SK-N-SH (cell line): Measurements from ENCODE around the gene TPMT. TPM values are rescaled to one million over a fixed set of nuclear protein-coding genes. Genes with fewer than 3 reads are reported as not detected.

ENCODE experiments used
- CTCF ChIA-PET: fragments of 300-600, 350-600 bp; formaldehyde crosslinking; extraction: SDS; loops from one replicate; lab custom pipeline; 2021; lab: Yijun Ruan, JAX
- POLR2A ChIA-PET: fragments of 350-600 bp; sonication (Branson Sonifier 250); formaldehyde crosslinking; extraction: SDS; loops from one replicate; lab custom pipeline; 2020; ENCODE audit warnings: antibody characterized with exemption, inconsistent platforms; lab: Yijun Ruan, JAX
- DNase-seq: peaks from one replicate; pipeline ENCODE4 v3.0.0; 2012
- H2AFZ ChIP-seq: fragments of 200-600 bp; sonication (generic); 2 replicates; pipeline ENCODE4 v1.8.1; 2016; ENCODE audit warnings: antibody characterized with exemption, mild to moderate bottlenecking, low read depth
- H3F3A ChIP-seq: fragments of 200-600 bp; sonication (generic); replicated peaks from 2 replicates; pipeline ENCODE3; 2016; ENCODE audit warnings: antibody characterized with exemption, mild to moderate bottlenecking; ENCODE audit not compliant: insufficient read depth
- H3K27ac ChIP-seq, 2 experiments: fragments of 200-500 bp in 1 of 2; fragments of 200-600 bp in 1 of 2; sonication (Bioruptor generic) in 1 of 2; sonication (generic), shearing (Covaris generic) in 1 of 2; 2 replicates each; pipeline versions ENCODE4 v1.5.1 to v1.6.1; 2014 to 2016; ENCODE audit warnings: low read depth in 2 of 2, inconsistent platforms in 1 of 2, low read length in 1 of 2, mild to moderate bottlenecking in 1 of 2, mixed read lengths in 1 of 2
- H3K27me3 ChIP-seq: fragments of 200-600 bp; sonication (generic), shearing (Covaris generic); 2 replicates; pipeline ENCODE4 v1.6.1; 2016; ENCODE audit warnings: mixed run types; ENCODE audit not compliant: insufficient read depth
- H3K36me3 ChIP-seq, 2 experiments: fragments of 200-500 bp in 1 of 2; fragments of 200-600 bp in 1 of 2; sonication (Bioruptor generic) in 1 of 2; sonication (generic) in 1 of 2; replicated peaks in 1 of 2; 2 replicates each; pipeline versions ENCODE3 to v1.5.1; 2014 to 2016; ENCODE audit warnings: low read length in 1 of 2, mild to moderate bottlenecking in 1 of 2; ENCODE audit not compliant: insufficient read depth in 2 of 2, control insufficient read depth in 1 of 2
- H3K4me1 ChIP-seq, 2 experiments: fragments of 200-500 bp in 1 of 2; fragments of 200-600 bp in 1 of 2; sonication (Bioruptor generic) in 1 of 2; sonication (generic), shearing (Covaris generic) in 1 of 2; 2 replicates each; pipeline versions ENCODE4 v1.5.1 to v1.6.1; 2014 to 2016; ENCODE audit warnings: low read depth in 1 of 2, low read length in 1 of 2, mixed run types in 1 of 2; ENCODE audit not compliant: insufficient read depth in 2 of 2, control insufficient read depth in 1 of 2
- H3K4me2 ChIP-seq: fragments of 200-600 bp; sonication (generic), shearing (Covaris generic); 2 replicates; pipeline ENCODE4 v1.6.1; 2017; ENCODE audit warnings: mixed run types
- H3K4me3 ChIP-seq, 2 experiments: fragments of 200-500 bp in 1 of 2; fragments of 200-600 bp in 1 of 2; sonication (Bioruptor generic) in 1 of 2; sonication (generic), shearing (Covaris generic) in 1 of 2; 2 replicates each; pipeline versions ENCODE4 v1.5.1 to v1.8.1; 2014 to 2016; ENCODE audit warnings: low read depth in 2 of 2, inconsistent platforms in 1 of 2, low read length in 1 of 2, mild to moderate bottlenecking in 1 of 2, mixed read lengths in 1 of 2, moderate library complexity in 1 of 2
- H3K79me2 ChIP-seq: fragments of 200-600 bp; sonication (generic); 2 replicates; pipeline ENCODE4 v1.8.1; 2017; ENCODE audit warnings: mild to moderate bottlenecking; ENCODE audit not compliant: insufficient read depth
- H3K9ac ChIP-seq: fragments of 200-600 bp; sonication (generic); 2 replicates; pipeline ENCODE4 v1.6.1; 2017; ENCODE audit warnings: mixed run types
- H3K9me2 ChIP-seq: fragments of 200-600 bp; sonication (generic); 2 replicates; pipeline ENCODE4 v1.6.1; 2017; ENCODE audit warnings: mixed run types
- H3K9me3 ChIP-seq: fragments of 200-600 bp; sonication (generic); 2 replicates; pipeline ENCODE4 v1.6.1; 2017; ENCODE audit warnings: mixed run types, mild to moderate bottlenecking, moderate library complexity
- H4K20me1 ChIP-seq: fragments of 200-600 bp; sonication (generic); 2 replicates; pipeline ENCODE4 v1.6.1; 2017; ENCODE audit warnings: mild to moderate bottlenecking, mixed run types; ENCODE audit not compliant: insufficient read depth
- CHD2 ChIP-seq: fragments of 150-350 bp; IDR thresholded peaks from 2 replicates; pipeline ENCODE4 v1.6.1; 2018; ENCODE audit warnings: low read length; ENCODE audit not compliant: partially characterized antibody
- EP300 ChIP-seq, 2 experiments: IDR thresholded peaks; 2 replicates each; pipeline versions ENCODE4 v1.4.0 to v1.6.1; 2012; ENCODE audit warnings: borderline replicate concordance in 1 of 2, low read depth in 1 of 2, low read length in 1 of 2
- EZH2phosphoT487 ChIP-seq: fragments of 200-600 bp; sonication (generic); IDR thresholded peaks from 2 replicates; pipeline ENCODE4 v1.6.1; 2017; ENCODE audit warnings: low read depth, mixed run types, mild to moderate bottlenecking, antibody characterized with exemption, moderate library complexity, borderline replicate concordance
- FOXJ3 ChIP-seq: sonication (generic); formaldehyde crosslinking; IDR thresholded peaks from 2 replicates; pipeline ENCODE4 v1.5.1; 2020; ENCODE audit warnings: mild to moderate bottlenecking, missing genetic modification reagents
- FOXM1 ChIP-seq: IDR thresholded peaks from 2 replicates; pipeline ENCODE4 v1.4.0; 2012; ENCODE audit warnings: low read depth, mild to moderate bottlenecking
- GABPA ChIP-seq: IDR thresholded peaks from 2 replicates; pipeline ENCODE4 v1.4.0; 2012; ENCODE audit warnings: low read depth, mild to moderate bottlenecking
- GATA2 ChIP-seq: sonication (generic); formaldehyde crosslinking; IDR thresholded peaks from 2 replicates; pipeline ENCODE4 v1.5.0; 2020; ENCODE audit warnings: mild to moderate bottlenecking, missing genetic modification reagents
- MEF2A ChIP-seq: IDR thresholded peaks from 2 replicates; pipeline ENCODE4 v1.4.0; 2012; ENCODE audit warnings: low read depth, borderline replicate concordance
- NRF1 ChIP-seq: IDR thresholded peaks from 2 replicates; pipeline ENCODE4 v1.6.1; 2012; ENCODE audit warnings: low read depth, mild to moderate bottlenecking, low read length
- POLR2AphosphoS5 ChIP-seq: IDR thresholded peaks from 2 replicates; pipeline ENCODE4 v1.6.1; 2012; ENCODE audit warnings: low read depth, low read length
- RAD21 ChIP-seq: IDR thresholded peaks from 2 replicates; pipeline ENCODE4 v1.6.1; 2012; ENCODE audit warnings: mild to moderate bottlenecking, low read length
- TCF12 ChIP-seq: IDR thresholded peaks from 2 replicates; pipeline ENCODE4 v1.4.0; 2012
- TEAD4 ChIP-seq: IDR thresholded peaks from 2 replicates; pipeline ENCODE4 v1.4.0; 2012; ENCODE audit warnings: mild to moderate bottlenecking, borderline replicate concordance; ENCODE audit not compliant: insufficient read depth
- USF1 ChIP-seq: IDR thresholded peaks from 2 replicates; pipeline ENCODE4 v1.4.0; 2012; ENCODE audit warnings: low read depth, borderline replicate concordance
- USF2 ChIP-seq: fragments of 150-350 bp; IDR thresholded peaks from 2 replicates; pipeline ENCODE4 v1.6.1; 2017; ENCODE audit warnings: antibody characterized with exemption, low read length, low read depth, borderline replicate concordance
- WGBS: methylation state at CpG from one replicate; pipeline ENCODE4 v1.1.6; 2017; ENCODE audit warnings: low lambda C conversion rate; 5-methylcytosine and 5-hydroxymethylcytosine counted together
- polyA plus RNA-seq, 3 experiments: library from polyadenylated mRNA; depleted of rRNA; stranded (reverse); fragments of >200 nt; gene quantifications; 2 replicates each; pipeline ENCODE4 v1.2.3, GENCODE V29; 2012
- TF ChIP-seq, protein P1 (sequence below): IDR thresholded peaks from 2 replicates; pipeline ENCODE4 v1.4.0; 2012; ENCODE audit warnings: low read depth
- TF ChIP-seq, protein P2 (sequence below): fragments of 150-350 bp; IDR thresholded peaks from 2 replicates; pipeline ENCODE4 v1.6.1; 2016; ENCODE audit warnings: mild to moderate bottlenecking, low read depth, low read length
- TF ChIP-seq, protein P3 (sequence below): IDR thresholded peaks from 2 replicates; pipeline ENCODE4; 2012
- TF ChIP-seq, protein P4 (sequence below): IDR thresholded peaks from 2 replicates; pipeline ENCODE4 v1.6.1; 2012; ENCODE audit warnings: mild to moderate bottlenecking, low read depth, low read length, moderate library complexity

The TPMT gene
- polyA plus RNA-seq, 1 of the 3 experiments (the other 2 are of a cell fraction) = 8.1 TPM

GRCh38 chr6:18179770-18180356, 25.0 kb upstream of the TPMT start:
- no peak overlapping the region for H2AFZ ChIP-seq
- TF ChIP-seq, protein P1, sequence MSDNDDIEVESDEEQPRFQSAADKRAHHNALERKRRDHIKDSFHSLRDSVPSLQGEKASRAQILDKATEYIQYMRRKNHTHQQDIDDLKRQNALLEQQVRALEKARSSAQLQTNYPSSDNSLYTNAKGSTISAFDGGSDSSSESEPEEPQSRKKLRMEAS = no peak
- TF ChIP-seq FOXM1 (no peak), RAD21 (no peak), NRF1 (no peak), USF1 (no peak), TCF12 (no peak), GABPA (no peak), CHD2 (no peak), USF2 (no peak), EP300 (IDR thresholded peaks at IDR 0.05; ENCODE audit: borderline replicate concordance in 1 of 2, low read depth in 1 of 2, low read length in 1 of 2) (no peak), GATA2 (CRISPR knock-in tag) (no peak), FOXJ3 (CRISPR knock-in tag) (no peak), MEF2A (no peak), POLR2AphosphoS5 (no peak), EZH2phosphoT487 (no peak)
- no peak for DNase-seq
- H3K4me2 ChIP-seq = no peak overlapping the region
- 91% methylated on average over 5 of the region's 5 CpGs for WGBS
- ChIA-PET CTCF (no interaction called here), POLR2A (no interaction called here)
- no peaks in the 10 kb centered on the region for H3K9me3 ChIP-seq
- no peak overlapping the region for H3K27ac ChIP-seq
- peaks cover 0 to 7% of the 10 kb centered on the region in 2 experiments for H3K36me3 ChIP-seq
- H3F3A ChIP-seq = peaks cover 4% of the 10 kb centered on the region
- H3K79me2 ChIP-seq = no peaks in the 10 kb centered on the region
- H3K4me3 ChIP-seq = no peak overlapping the region
- H3K9ac ChIP-seq = no peak overlapping the region
- no peaks in the 10 kb centered on the region for H4K20me1 ChIP-seq
- H3K4me1 ChIP-seq = no peaks in the 10 kb centered on the region
- H3K9me2 ChIP-seq = no peaks in the 10 kb centered on the region
- H3K27me3 ChIP-seq = no peaks in the 10 kb centered on the region

- POLR2A ChIA-PET = no interaction called here
- Histone ChIP-seq H2AFZ (no peak overlapping the region), H3F3A (peaks cover 4% of the 10 kb centered on the region), H3K9ac (no peak overlapping the region), H3K9me3 (no peaks in the 10 kb centered on the region), H3K79me2 (no peaks in the 10 kb centered on the region), H3K27me3 (no peaks in the 10 kb centered on the region), H3K27ac (no peak overlapping the region), H3K36me3 (peaks cover 2 to 11% of the 10 kb centered on the region in 2 experiments), H3K9me2 (no peaks in the 10 kb centered on the region), H3K4me2 (no peak overlapping the region), H4K20me1 (no peaks in the 10 kb centered on the region), H3K4me3 (no peak overlapping the region), H3K4me1 (no peaks in the 10 kb centered on the region)
- DNase-seq = no peak
- WGBS = 92% methylated on average over 3 of the region's 3 CpGs
- CTCF ChIA-PET = no interaction called here
- TF ChIP-seq, protein P2, sequence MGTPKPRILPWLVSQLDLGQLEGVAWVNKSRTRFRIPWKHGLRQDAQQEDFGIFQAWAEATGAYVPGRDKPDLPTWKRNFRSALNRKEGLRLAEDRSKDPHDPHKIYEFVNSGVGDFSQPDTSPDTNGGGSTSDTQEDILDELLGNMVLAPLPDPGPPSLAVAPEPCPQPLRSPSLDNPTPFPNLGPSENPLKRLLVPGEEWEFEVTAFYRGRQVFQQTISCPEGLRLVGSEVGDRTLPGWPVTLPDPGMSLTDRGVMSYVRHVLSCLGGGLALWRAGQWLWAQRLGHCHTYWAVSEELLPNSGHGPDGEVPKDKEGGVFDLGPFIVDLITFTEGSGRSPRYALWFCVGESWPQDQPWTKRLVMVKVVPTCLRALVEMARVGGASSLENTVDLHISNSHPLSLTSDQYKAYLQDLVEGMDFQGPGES = no peak
- TF ChIP-seq, protein P3, sequence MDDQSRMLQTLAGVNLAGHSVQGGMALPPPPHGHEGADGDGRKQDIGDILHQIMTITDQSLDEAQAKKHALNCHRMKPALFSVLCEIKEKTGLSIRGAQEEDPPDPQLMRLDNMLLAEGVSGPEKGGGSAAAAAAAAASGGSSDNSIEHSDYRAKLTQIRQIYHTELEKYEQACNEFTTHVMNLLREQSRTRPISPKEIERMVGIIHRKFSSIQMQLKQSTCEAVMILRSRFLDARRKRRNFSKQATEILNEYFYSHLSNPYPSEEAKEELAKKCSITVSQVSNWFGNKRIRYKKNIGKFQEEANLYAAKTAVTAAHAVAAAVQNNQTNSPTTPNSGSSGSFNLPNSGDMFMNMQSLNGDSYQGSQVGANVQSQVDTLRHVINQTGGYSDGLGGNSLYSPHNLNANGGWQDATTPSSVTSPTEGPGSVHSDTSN = no peak
- TF ChIP-seq, protein P4, sequence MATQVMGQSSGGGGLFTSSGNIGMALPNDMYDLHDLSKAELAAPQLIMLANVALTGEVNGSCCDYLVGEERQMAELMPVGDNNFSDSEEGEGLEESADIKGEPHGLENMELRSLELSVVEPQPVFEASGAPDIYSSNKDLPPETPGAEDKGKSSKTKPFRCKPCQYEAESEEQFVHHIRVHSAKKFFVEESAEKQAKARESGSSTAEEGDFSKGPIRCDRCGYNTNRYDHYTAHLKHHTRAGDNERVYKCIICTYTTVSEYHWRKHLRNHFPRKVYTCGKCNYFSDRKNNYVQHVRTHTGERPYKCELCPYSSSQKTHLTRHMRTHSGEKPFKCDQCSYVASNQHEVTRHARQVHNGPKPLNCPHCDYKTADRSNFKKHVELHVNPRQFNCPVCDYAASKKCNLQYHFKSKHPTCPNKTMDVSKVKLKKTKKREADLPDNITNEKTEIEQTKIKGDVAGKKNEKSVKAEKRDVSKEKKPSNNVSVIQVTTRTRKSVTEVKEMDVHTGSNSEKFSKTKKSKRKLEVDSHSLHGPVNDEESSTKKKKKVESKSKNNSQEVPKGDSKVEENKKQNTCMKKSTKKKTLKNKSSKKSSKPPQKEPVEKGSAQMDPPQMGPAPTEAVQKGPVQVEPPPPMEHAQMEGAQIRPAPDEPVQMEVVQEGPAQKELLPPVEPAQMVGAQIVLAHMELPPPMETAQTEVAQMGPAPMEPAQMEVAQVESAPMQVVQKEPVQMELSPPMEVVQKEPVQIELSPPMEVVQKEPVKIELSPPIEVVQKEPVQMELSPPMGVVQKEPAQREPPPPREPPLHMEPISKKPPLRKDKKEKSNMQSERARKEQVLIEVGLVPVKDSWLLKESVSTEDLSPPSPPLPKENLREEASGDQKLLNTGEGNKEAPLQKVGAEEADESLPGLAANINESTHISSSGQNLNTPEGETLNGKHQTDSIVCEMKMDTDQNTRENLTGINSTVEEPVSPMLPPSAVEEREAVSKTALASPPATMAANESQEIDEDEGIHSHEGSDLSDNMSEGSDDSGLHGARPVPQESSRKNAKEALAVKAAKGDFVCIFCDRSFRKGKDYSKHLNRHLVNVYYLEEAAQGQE = no peak
- no peak for TF ChIP-seq TCF12
- no peak for TF ChIP-seq TEAD4
These were observed 24.2 kb upstream of the TPMT start for GRCh38 chr6:18178960-18179615.
